H1 (cell line): Measurements from ENCODE around the gene PDGFD. TPM values are rescaled to one million over a fixed set of nuclear protein-coding genes. Genes with fewer than 3 reads are reported as not detected.

ENCODE experiments used
- CHD2 ChIP-seq: IDR thresholded peaks from 2 replicates; pipeline ENCODE4 v1.6.1; 2012; ENCODE audit warnings: low read length, improper control_type of control experiment
- CHD7 ChIP-seq: fragments of 300-600 bp; sonication (generic); IDR thresholded peaks from 2 replicates; pipeline ENCODE4 v1.7.1; 2012; ENCODE audit warnings: low read length, moderate library complexity, mild to moderate bottlenecking, inconsistent platforms; ENCODE audit not compliant: insufficient replicate concordance
- KDM4A ChIP-seq: IDR thresholded peaks from one replicate; pipeline ENCODE4 v1.7.1; 2012; ENCODE audit warnings: low read depth, mild to moderate bottlenecking, moderate library complexity, low read length, inconsistent platforms; ENCODE audit not compliant: severe bottlenecking
- RXRA ChIP-seq: IDR thresholded peaks from 2 replicates; pipeline ENCODE4 v1.6.1; 2011; ENCODE audit warnings: low read depth, mild to moderate bottlenecking, low read length, moderate library complexity; ENCODE audit not compliant: insufficient read depth
- SIN3A ChIP-seq, 2 experiments: IDR thresholded peaks in 1 of 2; conservative IDR thresholded peaks in 1 of 2; 2 replicates each; pipeline ENCODE4 v1.6.1; 2011 to 2012; ENCODE audit warnings: low read length in 2 of 2, improper control_type of control experiment in 1 of 2, low read depth in 1 of 2, mild to moderate bottlenecking in 1 of 2
- polyA plus RNA-seq, 7 experiments: library from polyadenylated mRNA; depleted of rRNA in 3 of 7; stranded (reverse) in 5 of 7; unstranded in 2 of 7; fragments of >200 nt in 5 of 7; fragments of 200-250 nt in 2 of 7; gene quantifications; 1 replicate in 5 of 7; 2 replicates in 1 of 7; 4 replicates in 1 of 7; pipeline versions ENCODE4 v1.2.1 to v1.2.3, GENCODE V29; 2011 to 2013; ENCODE audit warnings: missing spikeins in 2 of 7, mixed read lengths in 2 of 7
- total RNA-seq: library from RNA; stranded (reverse); fragmentation: NEBNext Ultra II Directional; extraction: Animal tissue kit (Norgen Biotek cat#: 25700); gene quantifications from 2 replicates; pipeline ENCODE4 v1.2.1, GENCODE V29; 2021

PDGFD gene
- total and polyA plus RNA-seq, 2 of the 8 experiments (the other 6 are each of a cell fraction or from before 2014, with no cell fraction given): 1.1 to 3.9 TPM

- TF ChIP-seq CHD7: no peak
- no peak for TF ChIP-seq RXRA
- TF ChIP-seq SIN3A (conservative IDR thresholded peaks at IDR 0.05 in 1 of 2, IDR thresholded peaks at IDR 0.05 in 1 of 2; ENCODE audit: low read depth in 1 of 2, low read length in 2 of 2): no peak
- TF ChIP-seq CHD2: no peak
- no peak for TF ChIP-seq KDM4A
- TF ChIP-seq, all 59 proteins: peak for 0
Measured at GRCh38 chr11:104134745-104135144, 29.2 kb downstream of the PDGFD start (continued).
